Measurements from ENCODE around the gene SEC14L3. TPM values are rescaled to one million over a fixed set of nuclear protein-coding genes. Genes with fewer than 3 reads are reported as not detected.

Gene SEC14L3
- total RNA-seq, 1 experiment from 2014 or later, result not detected

DNA sequence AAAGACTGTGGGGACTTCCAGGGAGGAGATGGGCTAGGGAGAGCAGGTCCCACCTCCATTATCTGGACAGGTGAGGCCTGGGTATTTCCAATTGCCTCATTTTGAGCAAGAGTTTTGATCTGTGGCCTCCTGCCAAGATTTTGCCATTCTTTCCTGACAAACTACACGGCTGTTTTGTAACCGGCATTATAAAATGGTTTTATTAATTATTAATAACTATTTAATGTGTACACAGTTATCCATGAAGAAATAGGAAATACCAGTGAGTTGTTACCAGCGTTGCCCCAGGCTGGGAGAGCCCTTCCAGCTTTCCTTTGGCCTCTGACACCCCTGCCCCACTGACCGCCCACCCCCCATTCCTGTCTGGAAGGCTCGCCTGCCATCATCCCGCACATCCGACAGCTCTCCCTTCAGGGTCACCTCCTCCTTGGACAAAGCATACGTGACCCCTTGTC lies 14.9 kb upstream of the SEC14L3 start (continued):
- TF ChIP-seq AFF4 (CRISPR knock-in tag; IDR thresholded peaks at IDR 0.05; ENCODE audit: borderline replicate concordance) (no peak), NFE2L1 (CRISPR knock-in tag; IDR thresholded peaks at IDR 0.05) (no peak), PREB (CRISPR knock-in tag; IDR thresholded peaks at IDR 0.05; ENCODE audit: borderline replicate concordance) (no peak), ZNF671 (CRISPR knock-in tag; IDR thresholded peaks at IDR 0.05) (no peak), NR1H2 (CRISPR knock-in tag; IDR thresholded peaks at IDR 0.05) (no peak), PRRX2 (CRISPR knock-in tag; IDR thresholded peaks at IDR 0.05) (no peak), GTF2I (CRISPR knock-in tag; conservative IDR thresholded peaks at IDR 0.05) (no peak), NFATC4 (CRISPR knock-in tag; IDR thresholded peaks at IDR 0.05) (no peak)
- TF ChIP-seq, protein P1, sequence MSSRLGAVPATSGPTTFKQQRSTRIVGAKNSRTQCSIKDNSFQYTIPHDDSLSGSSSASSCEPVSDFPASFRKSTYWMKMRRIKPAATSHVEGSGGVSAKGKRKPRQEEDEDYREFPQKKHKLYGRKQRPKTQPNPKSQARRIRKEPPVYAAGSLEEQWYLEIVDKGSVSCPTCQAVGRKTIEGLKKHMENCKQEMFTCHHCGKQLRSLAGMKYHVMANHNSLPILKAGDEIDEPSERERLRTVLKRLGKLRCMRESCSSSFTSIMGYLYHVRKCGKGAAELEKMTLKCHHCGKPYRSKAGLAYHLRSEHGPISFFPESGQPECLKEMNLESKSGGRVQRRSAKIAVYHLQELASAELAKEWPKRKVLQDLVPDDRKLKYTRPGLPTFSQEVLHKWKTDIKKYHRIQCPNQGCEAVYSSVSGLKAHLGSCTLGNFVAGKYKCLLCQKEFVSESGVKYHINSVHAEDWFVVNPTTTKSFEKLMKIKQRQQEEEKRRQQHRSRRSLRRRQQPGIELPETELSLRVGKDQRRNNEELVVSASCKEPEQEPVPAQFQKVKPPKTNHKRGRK (CRISPR knock-in tag; IDR thresholded peaks at IDR 0.05; ENCODE audit: borderline replicate concordance), result no peak

- no peak overlapping the region for H3K27ac Mint-ChIP-seq
- DNase-seq (ENCODE audit: low spot score) (no peak), ATAC-seq (no peak)
- CTCF ChIA-PET, result interaction anchor here (0.5 to 2.8 kb wide), 21 partner anchors 11 to 379 kb away, joined by 3 to 38 read pairs (median 3); partner anchors contain the start of genes CASTOR1, MTFP1 and RNF215
- no peak for TF ChIP-seq GRHL2 (CRISPR knock-in tag; IDR thresholded peaks at IDR 0.05; ENCODE audit: insufficient replicate concordance, severe bottlenecking)
- 0 out of 2 replicates have a peak, but pooled peaks have one; percentile 56 for TF ChIP-seq ZNF121 (CRISPR knock-in tag; IDR thresholded peaks at IDR 0.05)
- POLR2A ChIA-PET, result no interaction called here
- no peaks in the 10 kb centered on the region for H3K4me1 Mint-ChIP-seq
- H3K36me3 Mint-ChIP-seq, result no peaks in the 10 kb centered on the region
- peaks cover 2% of the 10 kb centered on the region; the same call in 1 of the 2 replicates for H3K27me3 Mint-ChIP-seq (ENCODE audit: low read depth)
- H3K4me3 Mint-ChIP-seq, result no peak overlapping the region
- H3K9me3 Mint-ChIP-seq, result no peaks in the 10 kb centered on the region
Measured at GRCh38 chr22:30486118-30486517, 14.3 kb upstream of the SEC14L3 start.

DNA sequence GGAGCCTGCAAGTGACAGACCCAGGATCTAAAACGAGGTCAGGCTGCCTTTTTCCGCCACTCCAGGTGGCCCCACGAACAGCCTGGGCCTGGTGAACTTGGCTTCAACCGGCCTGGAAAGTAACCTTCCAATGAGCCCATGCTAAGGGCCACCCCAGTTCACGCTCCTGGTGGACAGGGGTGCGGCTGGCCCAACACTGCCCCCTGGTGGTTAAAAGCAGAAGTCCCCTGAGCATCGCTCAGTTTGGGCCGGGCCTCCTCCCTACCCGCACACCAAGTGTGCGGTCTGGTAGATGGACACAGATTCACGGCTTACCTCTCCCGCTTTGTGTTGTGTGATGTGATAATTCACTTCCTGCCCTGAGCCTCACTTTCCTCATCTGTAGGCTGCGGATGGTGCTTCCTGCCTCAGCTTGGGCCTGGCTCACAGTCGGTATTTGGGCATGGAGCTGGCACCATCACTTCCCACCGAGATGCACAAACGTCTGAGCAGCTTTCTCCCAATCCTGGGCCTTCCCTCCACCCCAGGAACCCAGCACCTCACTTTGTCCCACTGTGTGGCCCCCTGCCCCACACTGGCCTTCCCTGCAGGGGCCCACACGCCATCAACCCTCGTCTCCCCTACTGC lies 13.7 kb upstream of the SEC14L3 start:
- H3K36me3 Mint-ChIP-seq, result no peaks in the 10 kb centered on the region
- DNase-seq (ENCODE audit: low spot score) (peak; percentile 84), ATAC-seq (peak; percentile 96)
- H3K4me3 Mint-ChIP-seq, result no peak overlapping the region
- CTCF ChIA-PET, result interaction anchor here (0.5 to 2.8 kb wide), 21 partner anchors 10 to 380 kb away, joined by 3 to 38 read pairs (median 3); partner anchors contain the start of genes CASTOR1, MTFP1 and RNF215
- H3K27ac Mint-ChIP-seq, result no peak overlapping the region
- H3K27me3 Mint-ChIP-seq (ENCODE audit: low read depth), result peaks cover 2% of the 10 kb centered on the region; the same call in 1 of the 2 replicates
- no peaks in the 10 kb centered on the region for H3K9me3 Mint-ChIP-seq
- H3K4me1 Mint-ChIP-seq, result no peaks in the 10 kb centered on the region
- 0 out of 2 replicates have a peak, but pooled peaks have one; percentile 40 for TF ChIP-seq ZNF121 (CRISPR knock-in tag; IDR thresholded peaks at IDR 0.05)
- peak; percentile 98 for TF ChIP-seq CTCF (IDR thresholded peaks at IDR 0.05)
- peak; percentile 74; the same call in 1 of the 2 replicates for TF ChIP-seq ZNF232 (CRISPR knock-in tag; IDR thresholded peaks at IDR 0.05)
- no peak for TF ChIP-seq E2F1 (CRISPR knock-in tag; IDR thresholded peaks at IDR 0.05)
- POLR2A ChIA-PET, result no interaction called here

Measured in WTC11 (cell line).